ENCODE measurements around the gene RPS21. TPM values are rescaled to one million over a fixed set of nuclear protein-coding genes. Genes with fewer than 3 reads are reported as not detected.

The RPS21 gene
- total and polyA plus RNA-seq, 2 of the 13 experiments (the other 11 are each of a cell fraction or from before 2014, with no cell fraction given) = 2,647 to 11,063 TPM

GRCh38 chr20:62355878-62356588 lies 30.9 kb upstream of the RPS21 start (continued):
- TF ChIP-seq ZBTB10 (CRISPR knock-in tag; IDR thresholded peaks at IDR 0.05; ENCODE audit: borderline replicate concordance) (no peak), ZBTB43 (CRISPR knock-in tag; conservative IDR thresholded peaks at IDR 0.05) (no peak), LCORL (IDR thresholded peaks at IDR 0.05) (no peak), LCORL (CRISPR knock-in tag; IDR thresholded peaks at IDR 0.05) (0 out of 2 replicates have a peak, but pooled peaks have one; percentile 25), THAP7 (CRISPR knock-in tag; IDR thresholded peaks at IDR 0.05) (no peak), SIN3B (IDR thresholded peaks at IDR 0.05; ENCODE audit: low read length) (no peak), JDP2 (CRISPR knock-in tag; IDR thresholded peaks at IDR 0.05; ENCODE audit: borderline replicate concordance) (no peak), ZNF382 (CRISPR knock-in tag; IDR thresholded peaks at IDR 0.05; ENCODE audit: borderline replicate concordance) (no peak), ZNF251 (CRISPR knock-in tag; IDR thresholded peaks at IDR 0.05) (no peak), ZNF260 (CRISPR knock-in tag; IDR thresholded peaks at IDR 0.05; ENCODE audit: borderline replicate concordance, low read depth) (no peak), ARID4A (CRISPR knock-in tag; IDR thresholded peaks at IDR 0.05; ENCODE audit: borderline replicate concordance) (peak; percentile 41; the same call in 1 of the 2 replicates), ZNF30 (CRISPR knock-in tag; IDR thresholded peaks at IDR 0.05) (no peak), DR1 (CRISPR knock-in tag; IDR thresholded peaks at IDR 0.05) (no peak), PHF21A (CRISPR knock-in tag; IDR thresholded peaks at IDR 0.05) (0 out of 2 replicates have a peak, but pooled peaks have one; percentile 16), SP5 (CRISPR knock-in tag; IDR thresholded peaks at IDR 0.05; ENCODE audit: borderline replicate concordance, low read depth) (no peak)
- TF ChIP-seq, protein P1, sequence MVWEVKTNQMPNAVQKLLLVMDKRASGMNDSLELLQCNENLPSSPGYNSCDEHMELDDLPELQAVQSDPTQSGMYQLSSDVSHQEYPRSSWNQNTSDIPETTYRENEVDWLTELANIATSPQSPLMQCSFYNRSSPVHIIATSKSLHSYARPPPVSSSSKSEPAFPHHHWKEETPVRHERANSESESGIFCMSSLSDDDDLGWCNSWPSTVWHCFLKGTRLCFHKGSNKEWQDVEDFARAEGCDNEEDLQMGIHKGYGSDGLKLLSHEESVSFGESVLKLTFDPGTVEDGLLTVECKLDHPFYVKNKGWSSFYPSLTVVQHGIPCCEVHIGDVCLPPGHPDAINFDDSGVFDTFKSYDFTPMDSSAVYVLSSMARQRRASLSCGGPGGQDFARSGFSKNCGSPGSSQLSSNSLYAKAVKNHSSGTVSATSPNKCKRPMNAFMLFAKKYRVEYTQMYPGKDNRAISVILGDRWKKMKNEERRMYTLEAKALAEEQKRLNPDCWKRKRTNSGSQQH (CRISPR knock-in tag; IDR thresholded peaks at IDR 0.05; ENCODE audit: low read depth) = no peak
- TF ChIP-seq, protein P2, sequence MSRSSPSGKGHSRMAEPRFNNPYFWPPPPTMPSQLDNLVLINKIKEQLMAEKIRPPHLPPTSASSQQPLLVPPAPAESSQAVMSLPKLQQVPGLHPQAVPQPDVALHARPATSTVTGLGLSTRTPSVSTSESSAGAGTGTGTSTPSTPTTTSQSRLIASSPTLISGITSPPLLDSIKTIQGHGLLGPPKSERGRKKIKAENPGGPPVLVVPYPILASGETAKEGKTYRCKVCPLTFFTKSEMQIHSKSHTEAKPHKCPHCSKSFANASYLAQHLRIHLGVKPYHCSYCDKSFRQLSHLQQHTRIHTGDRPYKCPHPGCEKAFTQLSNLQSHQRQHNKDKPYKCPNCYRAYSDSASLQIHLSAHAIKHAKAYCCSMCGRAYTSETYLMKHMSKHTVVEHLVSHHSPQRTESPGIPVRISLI (CRISPR knock-in tag; IDR thresholded peaks at IDR 0.05; ENCODE audit: borderline replicate concordance) = no peak

Data from HepG2 (cell line).